GM19372 (cell line): ENCODE results near the gene ANKRD20A1.
"Not testable (repeated sequence)": the region's sequence is repeated elsewhere in the genome, so short reads cannot be mapped to it uniquely, and the experiment has no call there.

Source experiments
- ATAC-seq: cut with Tn5 transposase; IDR thresholded peaks from one replicate; pipeline ENCODE4 v1.9.1; 2021; ENCODE audit warnings: mild to moderate bottlenecking, low read depth, moderate library complexity; ENCODE audit not compliant: unreplicated experiment

ANKRD20A1 gene

DNA sequence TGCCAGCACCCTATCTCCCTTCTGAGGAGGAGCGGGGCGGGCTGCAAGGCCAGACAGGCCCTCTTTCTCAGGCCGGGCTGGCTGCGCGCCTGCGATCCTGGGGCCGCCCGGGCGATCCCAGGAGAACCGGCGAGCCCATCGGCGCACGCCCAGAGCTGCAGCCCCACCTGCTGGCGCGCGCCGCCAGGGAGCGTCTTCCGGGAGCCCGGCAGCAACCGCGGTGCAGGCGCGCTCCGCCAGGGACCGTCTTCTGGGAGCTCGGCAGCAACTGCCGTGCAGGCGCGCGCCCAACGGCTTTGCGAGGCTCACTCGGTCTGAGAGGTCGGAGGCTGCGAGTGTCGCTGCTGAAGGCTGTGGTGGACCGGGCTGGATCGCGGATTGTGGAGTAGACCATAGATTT is at the start of gene ANKRD20A1:
TSS of gene ANKRD20A1 (plus strand) at position 61 of the 400 bp plus-strand sequence. CDS start 496 bp downstream, outside the sequence.
- not testable (repeated sequence) for ATAC-seq

DNA sequence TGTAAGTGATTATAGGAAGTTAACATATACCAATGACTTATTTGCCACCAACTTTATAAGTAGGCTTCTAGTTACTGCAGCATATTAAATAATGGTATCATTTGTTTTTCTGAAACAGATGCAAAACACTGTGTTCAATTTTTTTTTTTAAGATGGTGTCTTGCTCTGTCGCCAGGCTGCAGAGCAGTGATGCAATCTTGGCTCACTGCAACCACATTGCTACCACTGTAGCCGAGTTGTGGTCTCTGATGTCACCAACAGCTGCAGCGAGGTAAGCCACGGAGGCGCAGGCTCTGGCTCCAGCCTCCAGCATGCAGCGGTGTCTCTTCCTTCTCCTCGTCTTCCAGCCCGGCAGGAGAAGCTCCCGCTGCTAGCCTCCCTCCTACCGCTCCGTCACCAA is 26.6 kb upstream of the ANKRD20A1 start:
- not testable (repeated sequence) for ATAC-seq
